Fibroblast of the aortic adventitia (primary cell): Measurements from ENCODE around the gene KLHL29. TPM values are rescaled to one million over a fixed set of nuclear protein-coding genes. Genes with fewer than 3 reads are reported as not detected.

Source experiments
- DNase-seq: peaks from one replicate; pipeline ENCODE4 v3.0.0-alpha.2; 2010; ENCODE audit warnings: low read depth
- H3K4me3 ChIP-seq: 2 replicates; pipeline ENCODE4 v1.5.1; 2011; ENCODE audit warnings: low read depth, mild to moderate bottlenecking, control low read depth, low read length, moderate library complexity
- CTCF ChIP-seq: IDR thresholded peaks from 2 replicates; pipeline ENCODE4 v1.5.1; 2011; ENCODE audit warnings: mild to moderate bottlenecking, low read length, control low read depth, inconsistent platforms; ENCODE audit not compliant: insufficient read depth
- total RNA-seq: library from RNA; depleted of rRNA; stranded (reverse); fragments of >200 nt; gene quantifications from 2 replicates; pipeline ENCODE4 v1.2.3, GENCODE V29; 2012; ENCODE audit warnings: low replicate concordance

Gene KLHL29
- total RNA-seq, 1 donor, result 4.7 TPM

- no peak for TF ChIP-seq CTCF
- no peak overlapping the region for H3K4me3 ChIP-seq
- no peak for DNase-seq
Measured at GRCh38 chr2:23356711-23357110, 28.3 kb upstream of the KLHL29 start.

- no peak for TF ChIP-seq CTCF
Measured at GRCh38 chr2:23359631-23360567, 25.1 kb upstream of the KLHL29 start.

GRCh38 chr2:23360571-23361125 is 24.3 kb upstream of the KLHL29 start:
- no peak for DNase-seq
- H3K4me3 ChIP-seq, result no peak overlapping the region
- TF ChIP-seq CTCF, result no peak

More at GRCh38 chr2:23359631-23360567, 25.1 kb upstream of the KLHL29 start:
- no peak overlapping the region for H3K4me3 ChIP-seq
- DNase-seq, result no peak

GRCh38 chr2:23361152-23361551 is 23.8 kb upstream of the KLHL29 start:
- TF ChIP-seq CTCF, result no peak
- DNase-seq, result no peak
- no peak overlapping the region for H3K4me3 ChIP-seq

GRCh38 chr2:23363268-23363667 is 21.7 kb upstream of the KLHL29 start:
- TF ChIP-seq CTCF, result no peak
- DNase-seq, result no peak
- H3K4me3 ChIP-seq, result no peak overlapping the region

- no peak overlapping the region for H3K4me3 ChIP-seq
- no peak for TF ChIP-seq CTCF
- no peak for DNase-seq
Measured at GRCh38 chr2:23363831-23364230, 21.1 kb upstream of the KLHL29 start.
